ENCODE measurements around the gene SPACA9. TPM values are rescaled to one million over a fixed set of nuclear protein-coding genes. Genes with fewer than 3 reads are reported as not detected.

Gene SPACA9
- total and polyA plus RNA-seq, 10 donors, result 1.1 to 5.6 (median 2.5) TPM

DNA sequence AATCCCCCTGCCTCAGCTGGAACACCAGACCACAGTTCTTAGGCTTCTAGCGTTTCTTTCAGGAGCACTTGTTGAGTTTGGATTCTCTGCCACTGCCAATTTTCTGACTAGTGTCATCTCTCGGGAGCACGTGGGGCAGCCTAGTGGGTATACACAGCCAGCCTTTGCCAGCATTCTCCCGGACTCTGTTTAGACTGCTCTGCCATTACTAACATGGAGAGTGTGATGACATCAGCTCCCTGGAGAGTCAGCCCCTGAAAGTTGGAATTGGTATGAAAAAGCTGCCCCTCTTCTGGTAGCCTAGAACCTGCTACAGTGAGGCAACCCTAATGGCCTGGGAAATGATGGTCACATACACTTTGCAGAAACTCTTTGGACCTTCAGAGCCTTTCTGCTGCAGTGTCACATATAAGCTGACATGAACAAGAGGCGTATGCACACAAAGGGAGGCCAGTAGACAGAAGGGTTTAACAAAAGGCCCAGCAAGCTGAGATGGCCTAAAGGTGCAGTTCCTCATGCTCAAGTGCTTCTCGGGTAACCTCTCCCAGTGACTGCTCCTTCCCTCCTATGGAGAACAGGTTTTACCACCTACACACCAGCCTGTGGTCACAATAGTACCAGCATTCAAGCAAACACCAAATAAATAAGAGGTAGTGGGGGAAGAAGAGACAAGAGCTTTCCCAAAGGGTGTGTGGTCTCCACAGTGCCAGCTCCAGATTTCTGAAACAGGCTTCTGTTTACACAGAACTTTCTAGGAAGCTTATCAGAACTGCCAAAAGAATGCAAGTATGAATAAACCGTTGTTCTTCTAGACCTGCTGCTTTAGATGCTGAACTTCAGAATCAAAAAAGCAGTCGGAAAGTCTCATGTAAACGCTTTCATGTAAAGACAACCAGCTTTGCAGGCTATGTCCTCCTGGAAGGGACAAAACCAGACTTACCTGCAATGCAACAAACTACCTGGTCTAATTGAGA is 16.5 kb downstream of the SPACA9 start:
- peaks cover 0 to 8% (median 0%) of the 10 kb centered on the region in 6 donors for H3K4me1 ChIP-seq
- intact Hi-C loops (cut with DNase I; ENCODE audit: low total_unique reads), result no loop called here
- H3K9me3 ChIP-seq, result no peaks in the 10 kb centered on the region
- peaks cover 0 to 83% (median 58%) of the 10 kb centered on the region in 6 donors for H3K36me3 ChIP-seq
- TF ChIP-seq, protein P1, sequence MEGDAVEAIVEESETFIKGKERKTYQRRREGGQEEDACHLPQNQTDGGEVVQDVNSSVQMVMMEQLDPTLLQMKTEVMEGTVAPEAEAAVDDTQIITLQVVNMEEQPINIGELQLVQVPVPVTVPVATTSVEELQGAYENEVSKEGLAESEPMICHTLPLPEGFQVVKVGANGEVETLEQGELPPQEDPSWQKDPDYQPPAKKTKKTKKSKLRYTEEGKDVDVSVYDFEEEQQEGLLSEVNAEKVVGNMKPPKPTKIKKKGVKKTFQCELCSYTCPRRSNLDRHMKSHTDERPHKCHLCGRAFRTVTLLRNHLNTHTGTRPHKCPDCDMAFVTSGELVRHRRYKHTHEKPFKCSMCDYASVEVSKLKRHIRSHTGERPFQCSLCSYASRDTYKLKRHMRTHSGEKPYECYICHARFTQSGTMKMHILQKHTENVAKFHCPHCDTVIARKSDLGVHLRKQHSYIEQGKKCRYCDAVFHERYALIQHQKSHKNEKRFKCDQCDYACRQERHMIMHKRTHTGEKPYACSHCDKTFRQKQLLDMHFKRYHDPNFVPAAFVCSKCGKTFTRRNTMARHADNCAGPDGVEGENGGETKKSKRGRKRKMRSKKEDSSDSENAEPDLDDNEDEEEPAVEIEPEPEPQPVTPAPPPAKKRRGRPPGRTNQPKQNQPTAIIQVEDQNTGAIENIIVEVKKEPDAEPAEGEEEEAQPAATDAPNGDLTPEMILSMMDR (IDR thresholded peaks at IDR 0.05 in 8 of 11, conservative IDR thresholded peaks at IDR 0.05 in 3 of 11), result no peak
- TF ChIP-seq POLR2A (IDR thresholded peaks at IDR 0.05) (no peak), POLR2AphosphoS5 (IDR thresholded peaks at IDR 0.05) (no peak)
- DNase-seq, result no peak
- 85 to 94% (median 89%) methylated on average over 9 of the region's 9 CpGs for WGBS, 5 donors
- no peaks in the 10 kb centered on the region for H3K27me3 ChIP-seq (replicated peaks in 1 of 7)
- no peak overlapping the region for H3K27ac ChIP-seq
- no peak overlapping the region for H3K4me3 ChIP-seq

DNA sequence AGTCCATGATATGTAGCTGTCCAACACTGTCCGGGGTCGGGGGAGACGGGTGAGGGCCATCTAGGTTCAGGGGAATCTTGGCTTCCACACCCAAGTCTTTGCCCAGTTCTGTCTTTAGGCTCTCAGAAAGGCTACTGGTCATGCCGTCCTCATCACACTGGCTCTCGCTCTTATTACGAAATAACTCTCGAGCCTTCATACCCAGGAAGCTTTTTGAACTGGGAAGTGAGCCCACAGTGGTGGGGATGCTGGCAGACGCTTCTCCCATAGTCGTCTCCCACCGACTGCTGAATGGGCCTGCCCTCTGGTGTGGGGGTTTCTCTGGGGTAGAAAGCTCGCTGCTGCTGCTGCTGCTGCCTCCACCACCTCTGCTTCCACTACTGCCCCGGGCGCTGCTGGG is 17.6 kb downstream of the SPACA9 start:
- Histone ChIP-seq H3K4me1 (peaks cover 0 to 8% (median 0%) of the 10 kb centered on the region in 6 donors), H3K36me3 (peaks cover 0 to 94% (median 69%) of the 10 kb centered on the region in 6 donors), H3K27ac (no peak overlapping the region), H3K27me3 (replicated peaks in 1 of 7) (no peaks in the 10 kb centered on the region), H3K9me3 (no peaks in the 10 kb centered on the region), H3K4me3 (no peak overlapping the region)
- intact Hi-C loops (cut with DNase I; ENCODE audit: low total_unique reads), result no loop called here
- TF ChIP-seq, protein P1 (IDR thresholded peaks at IDR 0.05 in 8 of 11, conservative IDR thresholded peaks at IDR 0.05 in 3 of 11), result no peak
- TF ChIP-seq POLR2AphosphoS5 (IDR thresholded peaks at IDR 0.05), result no peak
- TF ChIP-seq POLR2A (IDR thresholded peaks at IDR 0.05), result no peak
- DNase-seq, result no peak
- 81 to 92% (median 91%) methylated on average over 13 of the region's 13 CpGs for WGBS, 5 donors

DNA sequence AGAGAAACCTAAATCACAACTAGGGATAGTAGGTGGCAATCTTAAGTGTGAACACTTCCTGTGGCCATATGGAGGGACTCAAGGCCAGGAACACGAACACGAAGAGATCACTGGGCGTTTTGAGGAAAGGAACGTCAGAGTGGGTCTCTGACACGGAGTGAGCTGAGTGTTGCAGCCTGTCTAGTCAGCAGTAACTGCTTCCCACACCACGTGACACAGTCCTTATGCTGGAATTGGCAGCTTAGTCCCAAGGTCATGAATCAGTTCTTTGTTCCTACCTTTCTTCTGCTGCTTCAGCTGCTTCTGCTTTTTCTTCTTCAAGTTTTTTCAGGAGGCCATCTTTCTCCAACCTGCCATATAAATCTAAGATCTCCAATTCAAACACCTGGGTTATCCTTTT is 18.2 kb downstream of the SPACA9 start:
- no peak for DNase-seq

More for the DNA sequence above, 18.2 kb downstream of the SPACA9 start:
- TF ChIP-seq, protein P1 (IDR thresholded peaks at IDR 0.05 in 8 of 11, conservative IDR thresholded peaks at IDR 0.05 in 3 of 11), result no peak
- no peak for TF ChIP-seq POLR2A (IDR thresholded peaks at IDR 0.05)
- TF ChIP-seq POLR2AphosphoS5 (IDR thresholded peaks at IDR 0.05), result no peak
- no peaks in the 10 kb centered on the region for H3K27me3 ChIP-seq (replicated peaks in 1 of 7)
- H3K4me3 ChIP-seq, result no peak overlapping the region
- intact Hi-C loops (cut with DNase I; ENCODE audit: low total_unique reads), result no loop called here
- no peaks in the 10 kb centered on the region for H3K9me3 ChIP-seq
- no peak overlapping the region for H3K27ac ChIP-seq
- peaks cover 0 to 15% (median 1%) of the 10 kb centered on the region in 6 donors for H3K4me1 ChIP-seq
- H3K36me3 ChIP-seq, result peaks cover 0 to 95% (median 72%) of the 10 kb centered on the region in 6 donors
- 74 to 83% (median 82%) methylated on average over 6 of the region's 6 CpGs for WGBS, 5 donors
